HT1080 (cell line): ENCODE results near the gene NAPB. TPM values are rescaled to one million over a fixed set of nuclear protein-coding genes. Genes with fewer than 3 reads are reported as not detected.

Source experiments
- DNase-seq: peaks from one replicate; pipeline ENCODE4 v3.0.0-alpha.2; 2015; ENCODE audit warnings: low read depth
- total RNA-seq: library from RNA; depleted of rRNA; stranded (reverse); fragments of >200 nt; shearing (Covaris generic); gene quantifications from 2 replicates; pipeline ENCODE4 v1.2.3, GENCODE V29; 2014

The NAPB gene
- total RNA-seq, 1 experiment from 2014 or later = 3.5 TPM

DNA sequence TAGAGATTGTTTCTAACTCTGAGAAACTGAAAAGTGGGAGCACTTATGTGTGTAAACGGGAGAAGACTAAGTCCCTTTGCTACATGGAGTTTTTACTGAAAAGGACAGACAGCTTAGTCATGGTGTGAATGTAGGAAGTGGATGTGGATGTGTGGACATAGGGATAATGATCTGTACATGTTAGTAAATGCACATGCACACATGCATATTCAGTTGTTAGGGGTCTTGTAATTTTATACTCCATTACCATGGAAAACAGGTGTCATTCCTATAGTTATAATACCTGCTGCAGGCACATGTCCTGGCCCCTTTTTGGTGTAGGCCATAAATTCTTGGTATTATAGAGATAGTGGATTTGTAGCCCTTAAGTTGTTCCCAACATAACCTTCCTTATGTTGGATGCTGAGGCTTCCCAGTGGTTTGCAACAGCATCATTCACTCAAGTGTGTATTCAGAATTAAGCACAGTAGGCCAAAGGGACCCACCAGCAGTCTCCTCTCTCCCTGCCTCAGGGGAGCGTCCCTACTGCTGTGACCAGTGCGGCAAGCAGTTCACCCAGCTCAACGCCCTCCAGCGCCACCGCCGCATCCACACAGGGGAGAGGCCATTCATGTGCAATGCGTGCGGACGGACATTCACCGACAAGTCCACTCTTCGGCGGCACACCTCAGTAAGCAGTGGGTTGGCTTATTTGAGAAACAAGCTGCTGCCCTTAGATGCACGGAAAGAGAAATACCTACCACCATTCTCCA is 52.0 kb downstream of the NAPB start:
- no peak for DNase-seq

- no peak for DNase-seq
Measured at GRCh38 chr20:23368316-23369071, 52.8 kb downstream of the NAPB start.

- no peak for DNase-seq
Measured at GRCh38 chr20:23367770-23368169, 53.5 kb downstream of the NAPB start.

DNA sequence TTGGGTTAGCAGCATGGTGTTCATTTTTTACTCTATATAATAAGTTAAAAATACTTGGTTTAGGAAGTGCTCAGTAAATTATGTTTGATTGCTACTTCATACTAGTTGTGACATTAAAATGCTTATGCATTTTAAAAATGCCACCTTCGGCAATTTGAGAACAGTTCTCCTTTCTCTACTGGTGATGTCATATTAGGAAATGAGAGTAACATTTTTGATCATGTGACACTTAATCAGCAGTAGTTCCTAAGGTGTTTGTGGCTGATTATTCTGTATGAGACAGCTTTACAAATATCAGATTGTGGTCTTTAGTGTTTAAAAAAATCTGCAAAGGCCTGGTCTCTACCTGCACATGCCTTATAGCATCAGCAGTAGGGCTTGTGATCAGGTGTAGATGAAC is 54.9 kb downstream of the NAPB start:
- DNase-seq = no peak

GRCh38 chr20:23365390-23366165 is 55.7 kb downstream of the NAPB start:
- no peak for DNase-seq

DNA sequence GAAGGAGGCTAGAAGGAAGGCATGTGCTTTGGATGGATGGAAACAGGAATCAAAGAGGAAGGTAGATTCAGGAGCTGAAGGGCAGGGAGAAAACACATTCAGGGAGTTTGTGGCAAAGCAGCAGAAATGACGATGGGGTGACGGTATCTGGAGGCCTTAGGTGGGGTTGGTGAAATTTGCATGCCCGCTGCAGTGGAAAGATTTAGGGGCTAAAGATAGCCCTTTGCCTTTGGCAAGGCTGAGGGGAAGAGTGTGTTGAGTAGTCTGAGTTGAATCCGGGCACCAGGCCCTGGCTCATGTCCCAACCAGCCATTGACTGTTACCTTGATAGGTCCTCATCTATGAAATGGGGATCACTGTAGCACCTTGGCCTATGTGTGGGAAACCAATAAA is 58.0 kb downstream of the NAPB start:
- DNase-seq = no peak

DNA sequence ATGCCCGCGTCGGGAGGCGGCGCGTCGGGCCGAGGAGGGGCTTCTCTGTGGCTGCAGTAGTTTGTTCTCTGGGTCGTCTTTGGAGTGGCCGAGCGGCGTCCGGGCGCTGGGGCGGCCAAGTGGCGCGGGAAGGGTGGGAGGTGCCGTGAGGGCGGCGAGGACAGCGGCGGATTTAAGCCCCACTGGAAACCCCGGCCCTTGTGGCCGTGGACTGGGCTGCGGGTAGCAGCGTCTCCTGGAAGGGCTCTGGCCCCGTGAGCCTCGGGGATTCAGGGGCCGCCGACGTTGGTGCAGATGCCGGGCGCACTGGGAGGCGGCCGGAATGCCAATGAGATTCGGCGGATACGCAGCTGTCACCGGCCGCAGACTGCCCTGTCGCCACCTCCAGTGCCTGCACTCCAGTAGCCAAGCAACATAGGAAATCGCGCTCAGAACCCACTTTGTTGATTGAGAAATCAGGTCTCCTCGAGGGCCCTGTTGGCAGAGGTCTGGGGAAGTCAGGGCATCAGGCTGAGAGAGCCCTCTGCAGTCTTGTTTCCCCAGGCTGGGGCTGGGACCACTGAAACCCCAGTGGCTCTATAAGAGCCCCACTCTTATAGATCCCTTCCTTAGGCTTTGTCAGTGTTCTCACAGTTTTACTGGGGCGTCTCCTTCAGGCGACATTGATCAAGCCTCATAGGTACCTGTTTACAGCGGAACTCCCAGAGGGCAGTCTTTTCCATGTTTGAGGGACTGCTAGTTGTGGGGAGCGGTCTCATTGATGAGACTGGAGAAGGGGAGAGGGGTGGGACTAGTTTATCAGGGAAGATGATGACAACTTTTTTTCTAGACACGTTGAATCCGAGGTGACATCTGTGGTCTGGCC is 58.7 kb downstream of the NAPB start:
- DNase-seq = peak; percentile 32

DNA sequence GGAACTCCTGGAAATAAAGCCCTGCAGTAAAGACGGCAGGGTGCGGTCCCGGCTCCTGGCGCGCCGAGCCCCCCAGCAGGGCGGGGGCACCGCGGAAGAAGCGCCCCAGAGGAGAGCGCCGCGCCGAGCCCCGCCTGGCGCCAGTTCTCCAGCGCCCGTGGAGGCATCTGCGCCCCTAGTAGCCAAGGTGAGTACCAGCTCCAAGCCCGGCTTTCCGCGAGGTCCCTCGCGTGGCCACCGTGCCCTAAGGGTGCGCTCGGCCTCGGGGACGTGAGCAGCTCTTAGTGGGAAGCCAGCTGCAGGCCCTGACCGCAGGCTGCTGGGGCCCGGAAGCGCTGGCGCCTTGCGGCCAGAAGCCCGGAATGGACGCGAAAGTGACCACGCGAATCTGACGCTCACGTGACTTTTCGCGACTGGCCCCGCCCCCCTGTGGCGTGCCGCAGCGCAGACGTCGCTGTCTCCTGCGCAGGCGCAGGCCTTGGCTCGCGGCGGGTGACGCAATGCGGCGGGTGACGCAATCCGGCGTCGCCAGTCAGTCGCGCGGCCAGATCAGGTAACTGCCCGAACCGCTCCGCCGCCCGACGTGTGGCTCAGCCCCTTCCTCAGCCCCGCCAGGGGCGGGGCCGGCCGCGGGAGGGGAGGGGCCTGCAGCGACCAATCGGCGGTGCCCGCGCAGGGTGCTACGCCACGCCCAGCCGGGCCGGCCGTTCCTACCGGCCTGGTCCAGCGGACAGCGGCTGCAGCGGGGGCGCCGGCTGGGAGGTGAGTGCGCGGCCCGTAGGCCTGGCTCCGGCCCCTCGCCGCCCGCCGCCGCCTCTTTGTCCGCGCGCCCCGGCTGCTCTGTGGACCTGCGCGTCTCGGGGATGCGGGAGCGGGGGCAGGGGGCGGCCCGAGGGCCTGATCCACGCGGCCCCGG is 59.6 kb downstream of the NAPB start, which contains the start of gene GZF1:
Gene GZF1, plus strand, starts transcription at position 707 of the 916 bp plus-strand sequence. CDS start 2,202 bp downstream, outside the sequence.
- peak; percentile 98 for DNase-seq

DNA sequence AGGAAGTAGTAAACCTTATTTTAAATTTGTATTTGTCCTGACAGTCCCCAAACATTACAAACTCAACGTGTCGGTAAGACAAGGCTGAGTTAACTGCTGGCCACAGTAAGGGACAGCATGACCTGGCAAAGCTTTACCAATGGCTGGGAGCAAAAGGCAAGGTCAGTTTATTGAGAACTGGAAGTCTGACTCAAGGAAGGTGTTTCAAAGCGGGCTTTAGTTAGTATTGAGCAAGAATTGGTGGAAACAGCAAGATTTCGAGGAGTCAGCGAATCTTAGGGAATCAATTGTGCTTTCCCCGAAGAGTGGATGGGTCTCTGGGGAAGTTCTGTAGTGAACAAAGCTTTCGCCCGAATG is 60.2 kb downstream of the NAPB start:
- DNase-seq = no peak

GRCh38 chr20:23360531-23360930 is 60.8 kb downstream of the NAPB start:
- no peak for DNase-seq

DNA sequence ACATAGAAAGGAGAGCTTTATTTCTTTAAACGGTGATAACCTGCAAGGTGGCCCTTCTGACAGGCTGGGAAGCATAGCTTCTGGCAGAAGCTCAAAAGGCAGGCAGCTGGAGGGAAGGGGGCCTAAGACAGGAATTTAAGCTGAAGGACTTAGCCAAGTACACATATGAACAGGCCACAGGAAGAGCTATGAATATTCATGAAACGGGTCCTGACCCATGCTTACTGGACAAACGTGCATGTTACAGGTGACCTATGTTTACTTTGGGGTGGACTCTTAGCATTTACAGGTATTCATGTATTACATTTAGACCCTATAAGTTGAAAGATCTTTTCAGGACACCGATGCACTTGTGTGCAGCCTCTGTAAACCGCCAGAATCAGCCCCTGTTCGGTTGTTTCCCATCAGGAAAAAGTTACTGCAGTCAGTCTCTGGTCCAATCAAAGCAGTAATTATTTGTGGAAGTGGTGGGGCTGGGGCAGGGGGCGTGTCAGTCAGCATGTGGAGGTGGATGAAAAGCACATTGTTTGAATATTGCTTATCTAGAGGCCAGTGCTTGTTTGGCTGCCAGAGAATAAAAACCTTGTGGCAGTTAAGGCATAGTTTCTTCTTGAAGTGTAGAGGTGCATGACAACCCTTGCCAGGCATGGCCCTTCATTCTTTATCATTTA is 62.2 kb downstream of the NAPB start:
- DNase-seq = no peak

DNA sequence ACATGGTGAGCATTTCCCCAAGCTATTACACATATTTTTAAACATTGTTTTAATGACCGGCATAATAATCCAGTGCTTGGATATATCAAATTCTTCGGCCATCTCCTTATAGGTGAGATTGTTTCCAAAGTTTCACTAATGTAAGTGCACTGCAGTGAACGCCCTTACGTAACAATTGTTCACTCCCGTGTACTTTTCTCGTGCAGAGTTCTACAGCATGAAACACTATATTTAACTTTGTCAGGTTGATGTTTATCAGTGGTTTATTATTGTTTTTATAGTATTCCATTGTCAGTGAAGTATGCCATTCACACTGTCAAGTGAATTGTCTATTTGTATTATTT is 62.8 kb downstream of the NAPB start:
- no peak for DNase-seq

DNA sequence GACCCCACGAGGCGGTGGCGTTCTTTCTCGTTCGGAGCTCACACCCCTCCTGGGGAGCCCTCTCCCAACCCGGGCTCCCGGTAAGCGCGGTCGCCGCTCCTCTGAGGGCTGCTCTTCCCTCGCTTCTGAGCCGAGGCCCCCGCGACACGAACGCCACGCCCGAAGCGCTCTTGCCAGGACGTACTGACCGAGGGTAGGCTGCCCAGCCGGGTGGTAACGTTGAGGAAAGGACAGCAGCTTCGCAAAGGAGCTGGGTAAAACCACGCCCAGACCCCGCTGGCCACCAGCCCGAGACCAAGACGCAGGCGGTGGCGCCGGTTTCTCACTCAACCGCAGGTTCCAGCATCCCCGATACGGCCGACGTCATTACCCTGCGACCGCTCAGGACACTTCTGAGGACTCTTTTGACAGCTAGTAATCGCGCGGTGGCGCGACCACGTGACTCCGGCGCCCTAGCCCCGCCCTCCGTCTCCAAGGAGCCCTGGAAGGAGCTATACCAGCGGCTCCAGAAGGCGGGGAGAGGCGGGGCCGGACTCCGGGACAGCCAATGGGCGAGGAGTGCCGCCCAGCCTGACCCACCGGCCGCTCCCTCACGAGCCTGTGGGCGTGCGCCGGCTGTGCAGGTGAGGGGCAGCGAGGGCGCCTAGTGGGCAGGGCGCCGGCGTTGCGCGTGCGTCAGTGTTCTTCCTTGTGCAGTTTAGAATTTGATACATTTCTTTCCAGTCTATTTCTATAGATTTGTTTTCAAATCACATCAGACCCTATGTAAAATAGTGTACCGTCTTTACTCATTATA is 63.3 kb downstream of the NAPB start:
- DNase-seq = peak; percentile 100

DNA sequence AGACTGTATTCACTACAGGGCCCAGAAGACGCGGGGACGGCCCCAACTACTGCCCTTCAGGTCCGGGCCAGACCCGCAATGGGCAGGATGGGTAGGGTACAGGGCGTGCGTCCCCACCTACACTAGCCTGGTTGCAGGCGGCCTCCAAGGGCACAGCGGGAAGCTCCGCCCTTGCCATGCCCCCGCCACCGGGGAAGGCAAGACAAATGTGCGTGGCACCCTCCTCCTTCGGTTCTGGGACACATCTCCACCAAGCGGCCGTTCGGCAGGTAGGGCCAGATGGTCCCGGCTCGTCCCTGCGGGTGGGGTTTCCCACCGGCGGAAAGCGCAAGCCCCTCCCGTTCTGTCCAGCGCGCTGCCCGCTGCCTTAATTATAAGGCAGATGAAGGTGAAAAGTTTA is 65.1 kb downstream of the NAPB start:
- DNase-seq = no peak

DNA sequence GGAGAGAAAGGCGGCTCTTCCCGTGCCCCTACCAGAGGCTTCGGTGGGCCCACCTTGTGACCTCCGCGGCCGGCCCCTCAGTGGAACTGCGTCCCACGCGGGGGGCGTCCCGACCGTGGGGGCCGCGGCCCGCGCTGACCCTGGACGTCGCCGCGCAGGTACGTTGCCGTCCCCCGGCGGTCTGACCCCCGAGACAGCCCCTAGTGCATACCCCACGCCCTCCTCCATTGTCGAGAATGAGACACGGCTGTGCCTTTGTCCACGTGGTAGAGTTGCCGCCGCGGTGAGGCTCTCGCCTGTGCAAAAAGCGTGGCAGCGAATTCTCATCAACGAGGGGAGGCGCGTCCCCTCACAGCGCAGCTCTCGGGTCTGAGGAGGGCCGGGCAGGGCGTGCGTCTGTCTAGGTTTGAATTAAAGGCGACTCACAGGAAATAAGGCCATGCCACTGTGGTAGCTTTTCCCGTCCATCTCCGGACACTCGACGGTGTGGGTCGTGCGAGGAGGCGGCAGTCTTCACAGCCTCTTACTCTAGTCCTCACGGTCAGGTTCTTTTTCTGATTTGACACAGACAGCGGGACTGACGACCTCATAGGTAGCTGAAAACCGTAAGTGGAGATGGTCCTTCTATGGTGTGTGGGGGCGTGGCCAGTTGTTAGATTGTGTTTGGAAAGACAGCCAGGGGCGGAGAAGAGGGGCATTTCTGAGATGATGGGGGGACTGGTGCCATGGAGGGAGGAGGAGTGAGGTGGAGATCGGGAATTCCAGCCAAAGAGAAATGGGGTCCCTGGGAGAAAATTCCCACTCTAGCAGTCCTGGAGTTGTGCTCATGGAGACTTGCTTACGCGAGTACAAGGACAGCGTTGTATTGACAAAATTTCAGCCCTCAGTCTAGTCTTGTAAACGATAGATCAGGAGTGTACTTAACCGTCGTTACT is 70.1 kb downstream of the NAPB start:
- DNase-seq = no peak

- peak; percentile 98 for DNase-seq
Measured at GRCh38 chr20:23350196-23350903, 70.9 kb downstream of the NAPB start, which contains the start of gene NXT1. Gene NXT1, plus strand, starts transcription at chr20:23350791. Its CDS starts 3,251 bp downstream, at chr20:23354042.
